PC-3 (cell line): ENCODE data around the gene NCAPG2. TPM values are rescaled to one million over a fixed set of nuclear protein-coding genes. Genes with fewer than 3 reads are reported as not detected.

ENCODE experiments used
- ATAC-seq: fragments of 200-7000 bp; cut with Tn5 transposase; 2 replicates; pipeline ENCODE4 v1.9.1; 2020; ENCODE audit warnings: mild to moderate bottlenecking, moderate library complexity
- BruUV-seq: library from RNA; stranded (reverse); fragments of 400-500 nt; replicated peaks from 2 replicates; lab custom pipeline; 2021; lab: Mats Ljungman, UMichigan
- CTCF ChIA-PET: fragments of 300-600 bp; sonication (Branson Sonifier 250); formaldehyde crosslinking; loops from one replicate; lab custom pipeline; 2022; ENCODE audit warnings: antibody characterized with exemption; lab: Charles Lee
- POLR2A ChIA-PET: fragments of 300-600 bp; sonication (Branson Sonifier 250); formaldehyde crosslinking; loops from one replicate; lab custom pipeline; 2022; ENCODE audit warnings: antibody characterized with exemption; ENCODE audit not compliant: unreplicated experiment; lab: Charles Lee
- DNase-seq: peaks from one replicate; pipeline ENCODE4 v3.0.0-alpha.2; 2015
- H2AFZ ChIP-seq: fragments of 300-600 bp; sonication (generic); 2 replicates; pipeline ENCODE4 v1.6.0; 2016; ENCODE audit warnings: antibody characterized with exemption, low read length
- H3F3A ChIP-seq: fragments of 300-600 bp; sonication (generic); one replicate; pipeline ENCODE4 v1.6.0; 2017; ENCODE audit warnings: antibody characterized with exemption, low read length, control low read depth, mild to moderate bottlenecking; ENCODE audit not compliant: unreplicated experiment
- H3K27ac ChIP-seq: fragments of 300-600 bp; sonication (generic); 2 replicates; pipeline ENCODE4 v1.5.1; 2016; ENCODE audit warnings: mild to moderate bottlenecking, low read length
- H3K27me3 ChIP-seq: fragments of 300-600 bp; sonication (generic); 2 replicates; pipeline ENCODE4 v1.6.1; 2016; ENCODE audit warnings: low read length, mixed read lengths
- H3K36me3 ChIP-seq: fragments of 300-600 bp; sonication (generic); 2 replicates; pipeline ENCODE4 v1.6.1; 2016; ENCODE audit warnings: low read depth, mixed run types, low read length, mixed read lengths
- H3K4me1 ChIP-seq: fragments of 300-600 bp; sonication (generic); 2 replicates; pipeline ENCODE4 v1.5.1; 2016; ENCODE audit warnings: low read length; ENCODE audit not compliant: insufficient read depth
- H3K4me2 ChIP-seq: fragments of 300-600 bp; sonication (generic); 2 replicates; pipeline ENCODE4 v1.6.0; 2016; ENCODE audit warnings: low read length
- H3K4me3 ChIP-seq: fragments of 300-600 bp; sonication (generic); 2 replicates; pipeline ENCODE4 v1.5.1; 2016; ENCODE audit warnings: mild to moderate bottlenecking, low read length, mixed read lengths
- H3K79me2 ChIP-seq: fragments of 300-600 bp; sonication (generic); 2 replicates; pipeline ENCODE4 v1.6.1; 2017; ENCODE audit warnings: low read length, mixed read lengths
- H3K9ac ChIP-seq: fragments of 300-600 bp; sonication (generic); 2 replicates; pipeline ENCODE4 v1.6.0; 2016; ENCODE audit warnings: mild to moderate bottlenecking, low read length
- H3K9me2 ChIP-seq: fragments of 300-600 bp; sonication (generic); replicated peaks from 2 replicates; pipeline ENCODE4 v1.6.1; 2016; ENCODE audit warnings: mixed run types, low read length, mixed read lengths
- H3K9me3 ChIP-seq: fragments of 300-600 bp; sonication (generic); 2 replicates; pipeline ENCODE4 v1.6.1; 2016; ENCODE audit warnings: low read length, mixed read lengths
- H4K20me1 ChIP-seq: fragments of 300-600 bp; sonication (generic); 2 replicates; pipeline ENCODE4 v1.6.1; 2016; ENCODE audit warnings: low read length, mixed read lengths
- CTCF ChIP-seq: fragments of 300-600 bp; sonication (generic); conservative IDR thresholded peaks from 2 replicates; pipeline ENCODE4 v1.5.1; 2017; ENCODE audit warnings: antibody characterized with exemption, low read depth, mild to moderate bottlenecking, low read length
- EZH2 ChIP-seq: fragments of 300-600 bp; sonication (generic); IDR thresholded peaks from one replicate; pipeline ENCODE4 v1.6.1; 2017; ENCODE audit warnings: antibody characterized with exemption, mild to moderate bottlenecking, low read length; ENCODE audit not compliant: unreplicated experiment
- EZH2phosphoT487 ChIP-seq: fragments of 300-600 bp; sonication (generic); IDR thresholded peaks from 2 replicates; pipeline ENCODE4 v1.6.1; 2018; ENCODE audit warnings: mild to moderate bottlenecking, antibody characterized with exemption, low read length, borderline replicate concordance
- intact Hi-C: fragments of 100-400 bp; cut with micrococcal nuclease; formaldehyde crosslinking; loops from 2 replicates; pipeline ENCODE4 v1.9.0; 2023
- total RNA-seq: library from RNA; depleted of rRNA; stranded (reverse); fragments of >200 nt; gene quantifications from 2 replicates; pipeline ENCODE4 v1.2.3, GENCODE V29; 2014

The NCAPG2 gene
- total RNA-seq, 1 experiment from 2014 or later, result 49.2 TPM

DNA sequence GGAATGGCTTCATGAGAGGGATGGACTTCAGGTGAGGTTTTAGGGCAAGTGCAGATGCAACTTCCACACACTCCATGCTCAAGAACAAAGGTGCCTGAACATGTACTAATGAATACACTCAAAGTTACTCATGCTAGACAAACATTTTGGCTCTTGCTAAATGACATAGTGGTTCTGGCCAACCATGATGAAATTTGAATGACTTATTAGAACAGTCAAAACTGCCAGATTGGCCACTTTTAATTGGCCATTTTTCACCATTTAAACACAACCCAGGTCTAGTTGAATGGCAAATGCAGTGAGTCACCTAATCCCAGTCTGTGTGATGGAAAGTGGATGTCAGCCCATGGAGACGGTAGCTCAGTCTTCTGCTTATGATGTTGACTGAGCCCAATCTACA, 112.1 kb downstream of the NCAPG2 start:
- H3K4me2 ChIP-seq, result no peak overlapping the region
- ChIA-PET CTCF (no interaction called here), POLR2A (no interaction called here)
- no peaks in the 10 kb centered on the region for H3K27me3 ChIP-seq
- no TSS peak for BruUV-seq
- no peaks in the 10 kb centered on the region for H3F3A ChIP-seq
- 0 out of 2 replicates have a peak, but pooled peaks cover 6% of the 10 kb centered on the region for H3K9me3 ChIP-seq
- TF ChIP-seq EZH2phosphoT487, result no peak
- TF ChIP-seq CTCF, result no peak
- TF ChIP-seq EZH2, result no peak
- H3K9me2 ChIP-seq, result no peaks in the 10 kb centered on the region
- H3K36me3 ChIP-seq, result no peaks in the 10 kb centered on the region
- H3K27ac ChIP-seq, result no peak overlapping the region
- H4K20me1 ChIP-seq, result no peaks in the 10 kb centered on the region
- DNase-seq, result no peak
- H3K9ac ChIP-seq, result no peak overlapping the region
- no peak overlapping the region for H2AFZ ChIP-seq
- no peaks in the 10 kb centered on the region for H3K4me1 ChIP-seq
- no peaks in the 10 kb centered on the region for H3K79me2 ChIP-seq
- H3K4me3 ChIP-seq, result no peak overlapping the region
- intact Hi-C loops, result no loop called here
- ATAC-seq, result no peak

DNA sequence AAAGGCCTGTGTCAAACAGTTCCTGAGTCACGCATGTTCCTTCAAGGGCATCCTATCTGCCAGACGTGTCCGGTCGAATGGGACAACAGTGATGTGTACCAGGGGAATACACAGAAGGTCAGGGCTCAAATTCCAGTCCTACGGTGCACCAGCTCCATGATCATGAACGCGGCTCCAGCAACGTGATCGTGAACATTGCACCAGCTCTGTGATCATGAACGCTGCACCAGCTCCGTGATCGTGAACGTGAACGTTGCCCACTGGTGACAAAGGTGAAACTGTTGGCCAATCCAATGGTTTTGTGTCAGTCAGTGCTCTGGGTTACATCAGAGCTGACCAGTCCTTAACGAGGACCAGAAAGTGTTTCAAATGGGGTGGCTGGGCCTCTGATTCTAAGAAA, 112.7 kb downstream of the NCAPG2 start:
- intact Hi-C loops, result no loop called here
- Histone ChIP-seq H3K9ac (no peak overlapping the region), H4K20me1 (no peaks in the 10 kb centered on the region), H3K9me2 (no peaks in the 10 kb centered on the region), H3K27ac (no peak overlapping the region), H3K79me2 (no peaks in the 10 kb centered on the region), H3K4me1 (no peaks in the 10 kb centered on the region), H2AFZ (no peak overlapping the region), H3K9me3 (0 out of 2 replicates have a peak, but pooled peaks cover 6% of the 10 kb centered on the region), H3K27me3 (no peaks in the 10 kb centered on the region), H3K4me3 (no peak overlapping the region), H3K4me2 (no peak overlapping the region), H3F3A (no peaks in the 10 kb centered on the region), H3K36me3 (no peaks in the 10 kb centered on the region)
- no peak for TF ChIP-seq EZH2
- no peak for TF ChIP-seq CTCF
- no peak for TF ChIP-seq EZH2phosphoT487
- DNase-seq (no peak), ATAC-seq (no peak)
- BruUV-seq, result no TSS peak
- CTCF ChIA-PET, result no interaction called here
- POLR2A ChIA-PET, result no interaction called here

GRCh38 chr7:158590181-158590530, 114.4 kb downstream of the NCAPG2 start:
- Histone ChIP-seq H3K9me3 (0 out of 2 replicates have a peak, but pooled peaks cover 6% of the 10 kb centered on the region), H3K27ac (no peak overlapping the region), H3K4me3 (no peak overlapping the region), H3K79me2 (no peaks in the 10 kb centered on the region), H3K4me2 (no peak overlapping the region), H3K36me3 (no peaks in the 10 kb centered on the region), H3K4me1 (no peaks in the 10 kb centered on the region), H3K27me3 (peaks cover 16% of the 10 kb centered on the region; the same call in 1 of the 2 replicates), H3K9me2 (no peaks in the 10 kb centered on the region), H4K20me1 (no peaks in the 10 kb centered on the region), H3K9ac (no peak overlapping the region), H3F3A (no peaks in the 10 kb centered on the region), H2AFZ (no peak overlapping the region)
- DNase-seq (no peak), ATAC-seq (no peak)
- BruUV-seq, result no TSS peak
- POLR2A ChIA-PET, result no interaction called here
- CTCF ChIA-PET, result no interaction called here
- intact Hi-C loops, result no loop called here
- TF ChIP-seq CTCF (no peak), EZH2 (no peak), EZH2phosphoT487 (no peak)
